Progenitor cell of endocrine pancreas (in vitro differentiated cells): ENCODE data around the gene SPECC1L. TPM values are rescaled to one million over a fixed set of nuclear protein-coding genes. Genes with fewer than 3 reads are reported as not detected.

Experiments
- DNase-seq: peaks from one replicate; pipeline ENCODE4 v3.0.0; 2021; ENCODE audit warnings: low spot score; ENCODE audit not compliant: unreplicated experiment
- H3K27ac Mint-ChIP-seq: 2 replicates; pipeline ENCODE4 v1.8.0; 2021; ENCODE audit warnings: mild to moderate bottlenecking, moderate library complexity, mixed read lengths
- H3K27me3 Mint-ChIP-seq: 2 replicates; pipeline ENCODE4 v1.8.0; 2021; ENCODE audit warnings: mixed read lengths
- H3K36me3 Mint-ChIP-seq: 2 replicates; pipeline ENCODE4 v1.8.0; 2022; ENCODE audit warnings: mixed read lengths; ENCODE audit not compliant: insufficient read depth
- H3K4me1 Mint-ChIP-seq: 2 replicates; pipeline ENCODE4 v1.8.0; 2021; ENCODE audit warnings: low read depth, mixed read lengths
- H3K4me3 Mint-ChIP-seq: 2 replicates; pipeline ENCODE4 v1.8.0; 2021; ENCODE audit warnings: low read depth, mild to moderate bottlenecking, moderate library complexity, mixed read lengths
- H3K9me3 Mint-ChIP-seq: 2 replicates; pipeline ENCODE4 v1.8.0; 2021; ENCODE audit warnings: low read depth, mixed read lengths
- total RNA-seq: library from RNA; stranded (reverse); gene quantifications from 2 replicates; pipeline ENCODE4 v1.2.1, GENCODE V29; 2021
- TF ChIP-seq, protein P1 (sequence below): fragments of 200-600 bp; sonication (generic); IDR thresholded peaks from one replicate; pipeline ENCODE4 v1.5.0; 2021; ENCODE audit warnings: antibody characterized with exemption, mild to moderate bottlenecking; ENCODE audit not compliant: unreplicated experiment

The SPECC1L gene
- total RNA-seq, 1 donor from 2014 or later, result 96.9 TPM

DNA sequence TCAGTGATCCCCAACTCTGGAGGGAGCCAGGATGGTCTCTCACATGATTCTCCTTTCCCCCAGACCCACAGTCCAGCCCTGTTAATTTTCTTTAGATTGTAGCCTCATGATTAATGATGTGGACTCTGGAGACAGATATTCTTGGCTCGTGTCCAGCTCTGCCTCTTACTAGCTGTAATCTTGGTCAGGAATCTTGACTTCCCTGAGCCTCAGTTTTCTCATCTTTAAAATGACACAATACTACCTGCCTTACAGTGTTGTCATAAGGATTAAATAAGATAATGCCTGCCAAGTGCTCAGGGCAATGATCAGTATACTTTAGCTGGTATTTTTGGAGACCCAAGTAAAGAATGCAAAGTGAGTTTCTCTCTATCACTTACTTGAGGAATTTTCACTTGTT lies 60.0 kb downstream of the SPECC1L start:
- Mint-ChIP-seq H3K36me3 (peaks cover 17% of the 10 kb centered on the region), H3K4me3 (no peak overlapping the region), H3K9me3 (no peaks in the 10 kb centered on the region), H3K27me3 (no peaks in the 10 kb centered on the region), H3K4me1 (no peaks in the 10 kb centered on the region), H3K27ac (no peak overlapping the region)
- TF ChIP-seq, protein P1, sequence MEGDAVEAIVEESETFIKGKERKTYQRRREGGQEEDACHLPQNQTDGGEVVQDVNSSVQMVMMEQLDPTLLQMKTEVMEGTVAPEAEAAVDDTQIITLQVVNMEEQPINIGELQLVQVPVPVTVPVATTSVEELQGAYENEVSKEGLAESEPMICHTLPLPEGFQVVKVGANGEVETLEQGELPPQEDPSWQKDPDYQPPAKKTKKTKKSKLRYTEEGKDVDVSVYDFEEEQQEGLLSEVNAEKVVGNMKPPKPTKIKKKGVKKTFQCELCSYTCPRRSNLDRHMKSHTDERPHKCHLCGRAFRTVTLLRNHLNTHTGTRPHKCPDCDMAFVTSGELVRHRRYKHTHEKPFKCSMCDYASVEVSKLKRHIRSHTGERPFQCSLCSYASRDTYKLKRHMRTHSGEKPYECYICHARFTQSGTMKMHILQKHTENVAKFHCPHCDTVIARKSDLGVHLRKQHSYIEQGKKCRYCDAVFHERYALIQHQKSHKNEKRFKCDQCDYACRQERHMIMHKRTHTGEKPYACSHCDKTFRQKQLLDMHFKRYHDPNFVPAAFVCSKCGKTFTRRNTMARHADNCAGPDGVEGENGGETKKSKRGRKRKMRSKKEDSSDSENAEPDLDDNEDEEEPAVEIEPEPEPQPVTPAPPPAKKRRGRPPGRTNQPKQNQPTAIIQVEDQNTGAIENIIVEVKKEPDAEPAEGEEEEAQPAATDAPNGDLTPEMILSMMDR, result no peak
- no peak for DNase-seq

DNA sequence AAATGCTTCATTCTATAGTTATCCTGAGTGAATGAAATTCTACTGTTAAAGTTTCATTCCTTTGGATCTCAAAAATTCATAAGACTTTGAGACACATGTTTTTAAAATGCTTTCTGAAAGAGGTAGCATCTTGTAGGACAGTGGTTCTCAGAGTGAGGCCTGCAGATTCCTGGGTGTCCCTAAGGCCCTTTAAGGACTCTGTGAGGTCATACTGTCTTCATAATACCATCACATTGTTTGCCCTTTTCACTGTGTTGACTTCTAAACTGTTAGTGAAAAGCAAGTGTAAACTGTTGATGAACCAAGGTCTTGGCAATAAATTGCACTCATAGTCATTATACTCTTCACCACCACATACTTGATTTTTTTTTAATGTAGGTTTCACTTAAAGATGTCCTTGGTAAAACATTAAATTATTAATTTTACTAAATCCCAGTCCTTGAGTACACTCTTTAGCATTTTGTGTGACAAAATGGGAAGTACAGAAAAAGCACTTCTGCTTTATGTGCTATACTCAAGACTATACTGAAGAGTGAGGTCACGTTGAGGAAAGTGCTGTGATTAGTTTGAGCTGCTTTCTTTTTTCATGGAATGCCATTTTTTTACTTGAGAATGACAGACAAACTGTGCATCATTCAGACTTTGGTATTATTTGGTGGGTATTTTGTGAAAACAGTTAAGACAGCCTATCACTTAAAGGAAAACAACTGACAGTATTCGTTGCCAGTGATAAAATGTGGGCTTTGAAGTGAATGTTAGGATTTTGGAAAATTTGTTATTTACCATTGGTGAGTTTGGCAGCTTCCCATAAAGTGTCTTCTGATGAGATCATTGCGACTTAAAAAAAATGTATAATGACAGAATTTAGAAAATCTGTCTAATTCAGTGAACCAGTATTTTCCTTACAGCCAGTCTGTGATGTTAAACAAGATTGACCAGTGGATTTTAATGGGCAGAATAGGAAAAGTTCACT lies 61.1 kb downstream of the SPECC1L start:
- TF ChIP-seq, protein P1, result no peak
- Mint-ChIP-seq H3K9me3 (no peaks in the 10 kb centered on the region), H3K4me3 (no peak overlapping the region), H3K36me3 (peaks cover 15% of the 10 kb centered on the region), H3K27ac (no peak overlapping the region), H3K4me1 (no peaks in the 10 kb centered on the region), H3K27me3 (no peaks in the 10 kb centered on the region)
- DNase-seq, result no peak

DNA sequence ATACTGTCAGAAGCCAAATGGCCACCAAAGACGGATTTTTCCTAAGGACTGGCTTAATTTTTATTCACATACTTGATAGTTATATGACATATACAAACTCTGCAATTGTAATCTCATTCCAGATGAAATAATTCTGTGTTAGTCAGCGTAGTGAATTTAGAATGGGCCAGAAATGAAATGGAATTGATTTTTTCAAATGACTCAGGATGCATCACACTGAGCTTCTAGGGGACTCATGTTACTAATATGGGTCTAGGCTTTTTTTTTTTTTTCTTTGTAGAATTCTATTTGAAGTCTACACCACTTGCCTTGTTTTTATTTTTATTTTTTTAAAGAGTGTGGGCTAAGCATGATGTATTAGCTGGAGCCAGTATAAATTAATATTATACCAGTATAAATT lies 62.7 kb downstream of the SPECC1L start:
- no peak overlapping the region for H3K27ac Mint-ChIP-seq
- no peak for DNase-seq
- no peaks in the 10 kb centered on the region for H3K9me3 Mint-ChIP-seq
- no peak overlapping the region for H3K4me3 Mint-ChIP-seq
- H3K4me1 Mint-ChIP-seq, result no peaks in the 10 kb centered on the region
- no peaks in the 10 kb centered on the region for H3K27me3 Mint-ChIP-seq
- TF ChIP-seq, protein P1, result no peak
- peaks cover 15% of the 10 kb centered on the region for H3K36me3 Mint-ChIP-seq

DNA sequence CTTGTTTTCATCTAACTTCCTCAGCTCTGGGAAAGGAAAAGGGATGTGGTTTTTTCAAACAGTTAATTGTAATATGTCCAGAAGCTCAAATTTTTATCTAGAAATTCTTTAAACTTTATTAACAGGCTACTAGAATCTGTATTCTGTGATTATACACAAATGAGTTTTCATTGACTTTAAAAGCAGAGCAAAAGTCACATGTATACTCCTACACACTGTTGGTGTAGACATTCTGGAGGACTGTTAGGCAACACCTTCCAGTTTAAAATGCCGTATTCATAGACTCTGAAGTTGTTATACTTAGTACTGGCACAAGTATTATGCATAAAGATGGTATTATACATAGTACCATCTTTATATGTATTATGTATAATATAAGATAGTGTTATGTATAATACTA lies 64.9 kb downstream of the SPECC1L start:
- no peak overlapping the region for H3K27ac Mint-ChIP-seq
- H3K27me3 Mint-ChIP-seq, result no peaks in the 10 kb centered on the region
- DNase-seq, result no peak
- no peak overlapping the region for H3K4me3 Mint-ChIP-seq
- H3K36me3 Mint-ChIP-seq, result peaks cover 11% of the 10 kb centered on the region
- TF ChIP-seq, protein P1, result no peak
- H3K9me3 Mint-ChIP-seq, result no peaks in the 10 kb centered on the region
- no peaks in the 10 kb centered on the region for H3K4me1 Mint-ChIP-seq

DNA sequence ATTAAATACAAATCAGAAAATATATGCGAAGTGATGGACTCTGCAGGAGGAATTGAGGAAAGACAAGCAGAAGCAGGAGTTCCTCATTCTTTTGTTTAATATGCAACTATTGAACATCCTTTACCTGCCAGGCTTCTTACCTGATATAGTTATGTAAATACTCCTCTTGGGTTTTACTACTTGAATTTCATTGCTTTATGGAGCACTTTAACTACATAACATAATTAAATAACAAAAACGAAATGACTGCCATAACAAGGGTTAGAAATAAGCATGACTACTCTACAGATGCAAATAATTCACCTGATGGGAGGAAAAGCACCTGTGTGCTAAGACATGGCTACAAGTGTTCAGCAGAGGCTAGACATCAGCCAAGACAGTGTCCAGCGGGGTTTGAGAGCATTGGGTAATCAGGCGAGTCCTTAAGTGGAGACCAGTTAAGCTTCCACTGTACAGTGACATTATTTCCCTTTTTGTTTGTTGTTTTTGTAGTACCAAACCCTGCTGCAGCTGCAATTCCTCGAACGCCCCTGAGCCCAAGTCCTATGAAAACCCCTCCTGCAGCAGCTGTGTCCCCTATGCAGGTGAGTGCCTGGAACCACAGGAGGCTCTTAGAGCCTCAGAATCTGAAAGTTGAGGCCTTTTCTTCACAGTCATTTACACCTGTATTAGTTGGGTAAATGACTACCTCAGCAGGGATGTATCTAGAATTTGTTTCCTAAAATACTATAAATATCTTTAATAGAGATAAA lies 67.4 kb downstream of the SPECC1L start:
- H3K36me3 Mint-ChIP-seq, result peaks cover 11% of the 10 kb centered on the region
- no peak overlapping the region for H3K4me3 Mint-ChIP-seq
- TF ChIP-seq, protein P1, result no peak
- no peaks in the 10 kb centered on the region for H3K4me1 Mint-ChIP-seq
- H3K27ac Mint-ChIP-seq, result no peak overlapping the region
- H3K9me3 Mint-ChIP-seq, result no peaks in the 10 kb centered on the region
- no peaks in the 10 kb centered on the region for H3K27me3 Mint-ChIP-seq
- no peak for DNase-seq
